ENCODE results near the gene ALOX15B.
"Not testable (repeated sequence)": the region's sequence is repeated elsewhere in the genome, so short reads cannot be mapped to it uniquely, and the experiment has no call there.

ALOX15B gene

GRCh38 chr17:8044819-8045810 is 6.3 kb downstream of the ALOX15B start:
- peak; percentile 24 for DNase-seq

DNA sequence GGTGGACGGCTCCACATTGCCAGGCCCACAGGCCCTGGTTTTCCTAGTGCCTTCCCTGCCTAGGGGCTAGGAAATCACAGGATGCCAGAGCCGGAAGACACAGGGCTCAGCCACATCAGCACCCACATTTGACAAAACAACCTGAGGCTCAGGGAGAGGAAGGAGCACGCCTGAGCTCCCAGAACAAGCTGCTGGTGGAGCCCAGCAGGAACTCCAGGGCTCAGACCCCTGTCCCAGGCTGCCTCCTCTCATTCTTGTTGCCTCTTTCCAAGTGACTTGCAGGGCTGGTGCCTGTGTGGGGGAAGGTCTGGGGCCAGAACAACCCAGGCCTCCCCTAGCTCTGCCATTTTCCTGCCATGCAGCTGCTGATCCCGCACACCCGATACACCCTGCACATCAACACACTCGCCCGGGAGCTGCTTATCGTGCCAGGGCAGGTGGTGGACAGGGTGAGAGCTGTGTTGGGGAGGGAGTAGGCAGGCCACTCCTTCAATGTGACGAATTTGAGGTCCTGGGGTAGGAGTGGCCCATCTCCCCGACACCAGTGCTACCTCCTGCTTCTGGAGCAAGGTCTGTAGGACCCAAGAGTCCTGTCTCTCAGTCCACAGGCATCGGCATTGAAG is 7.6 kb downstream of the ALOX15B start:
- peak; percentile 36 for DNase-seq

GRCh38 chr17:8046929-8047768 is 8.3 kb downstream of the ALOX15B start:
- DNase-seq: no peak

DNA sequence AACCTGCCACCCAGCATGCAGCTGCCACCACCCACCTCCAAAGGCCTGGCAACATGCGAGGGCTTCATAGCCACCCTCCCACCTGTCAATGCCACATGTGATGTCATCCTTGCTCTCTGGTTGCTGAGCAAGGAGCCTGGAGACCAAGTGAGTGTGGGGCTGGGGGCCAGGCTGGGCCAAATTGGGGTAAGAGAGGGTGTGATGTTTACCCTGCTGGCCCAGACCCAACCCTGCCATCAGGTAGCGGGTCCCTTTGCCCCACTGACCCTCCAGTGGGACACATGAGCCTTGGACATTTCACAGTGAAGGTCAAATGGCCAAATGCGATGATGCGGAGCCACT is 8.9 kb downstream of the ALOX15B start:
- DNase-seq: no peak

DNA sequence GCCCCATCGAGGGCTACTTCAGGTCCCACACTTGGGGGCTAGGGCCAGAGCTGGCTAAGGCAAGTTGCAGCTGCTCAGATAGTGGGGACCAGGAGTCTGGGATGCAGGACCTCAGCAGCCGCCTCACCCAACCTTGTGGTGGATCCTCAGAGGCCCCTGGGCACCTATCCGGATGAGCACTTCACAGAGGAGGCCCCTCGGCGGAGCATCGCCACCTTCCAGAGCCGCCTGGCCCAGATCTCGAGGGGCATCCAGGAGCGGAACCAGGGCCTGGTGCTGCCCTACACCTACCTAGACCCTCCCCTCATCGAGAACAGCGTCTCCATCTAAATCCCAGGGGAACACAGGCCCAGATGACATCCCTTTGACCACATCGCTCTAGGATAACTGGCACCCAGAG is 9.4 kb downstream of the ALOX15B start:
- peak; percentile 34 for DNase-seq

GRCh38 chr17:8048736-8049135 is 9.9 kb downstream of the ALOX15B start:
- DNase-seq: peak; percentile 11

- no peak for DNase-seq
Observed at GRCh38 chr17:8051831-8052230, 13.0 kb downstream of the ALOX15B start.

- no peak for DNase-seq
Observed at GRCh38 chr17:8052256-8053252, 13.7 kb downstream of the ALOX15B start.

GRCh38 chr17:8053600-8053999 is 14.7 kb downstream of the ALOX15B start:
- no peak for DNase-seq

- DNase-seq: no peak
Observed at GRCh38 chr17:8055851-8056231, 17.0 kb downstream of the ALOX15B start.

- DNase-seq: no peak
Observed at GRCh38 chr17:8056232-8056975, 17.5 kb downstream of the ALOX15B start.

- DNase-seq: no peak
Observed at GRCh38 chr17:8056976-8057625, 18.2 kb downstream of the ALOX15B start.

DNA sequence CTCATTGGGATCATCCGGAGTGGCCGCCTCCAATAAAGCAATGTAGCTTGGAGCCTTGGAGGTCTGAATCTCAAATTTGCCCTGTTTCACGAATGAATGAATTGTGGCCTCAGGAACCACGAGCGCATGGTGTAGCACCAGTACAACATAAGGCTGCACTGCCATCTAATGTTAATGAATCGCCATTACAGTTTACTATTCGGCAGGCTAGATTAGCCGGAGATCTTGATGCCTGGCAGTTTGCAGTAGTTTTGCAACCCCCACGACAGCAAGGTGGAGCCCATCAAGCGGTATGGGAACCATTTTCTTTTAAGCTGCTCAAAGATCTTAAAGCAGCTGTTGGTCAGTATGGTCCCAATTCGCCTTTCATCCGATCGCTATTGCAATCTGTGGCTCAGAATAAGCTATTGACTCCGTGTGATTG is 18.8 kb downstream of the ALOX15B start:
- DNase-seq: no peak

- DNase-seq: no peak
Observed at GRCh38 chr17:8059131-8059530, 20.3 kb downstream of the ALOX15B start.

DNA sequence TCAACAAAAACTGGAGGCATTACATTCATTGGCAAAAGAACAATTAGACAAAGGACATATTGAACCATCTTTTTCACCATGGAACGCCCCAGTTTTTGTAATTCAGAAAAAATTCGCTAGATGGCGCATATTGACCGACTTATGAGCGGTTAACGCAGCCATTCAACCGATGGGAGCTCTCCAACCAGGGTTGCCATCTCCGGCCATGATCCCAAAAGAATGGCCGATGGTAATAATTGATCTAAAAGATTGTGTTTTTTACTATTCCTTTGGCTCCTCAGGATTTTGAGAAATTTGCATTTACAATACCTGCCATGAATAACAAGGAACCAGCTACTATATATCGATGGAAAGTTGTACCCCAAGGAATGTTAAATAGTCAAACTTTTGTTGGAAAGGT is 21.4 kb downstream of the ALOX15B start:
- DNase-seq: no peak

DNA sequence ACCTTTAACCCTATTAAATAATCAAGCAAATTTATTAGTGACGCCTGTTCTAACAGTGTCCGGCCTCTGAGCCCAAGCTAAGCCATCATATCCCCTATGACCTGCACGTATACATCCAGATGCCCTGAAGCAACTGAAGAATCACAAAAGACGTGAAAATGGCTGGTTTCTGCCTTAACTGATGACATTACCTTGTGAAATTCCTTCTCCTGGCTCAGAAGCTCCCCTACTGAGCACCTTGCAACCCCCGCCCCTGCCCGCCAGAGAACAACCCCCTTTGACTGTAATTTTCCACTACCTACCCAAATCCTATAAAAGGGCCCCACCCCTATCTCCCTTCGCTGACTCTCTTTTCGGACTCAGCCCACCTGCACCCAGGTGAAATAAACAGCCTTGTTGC is 23.0 kb downstream of the ALOX15B start:
- not testable (repeated sequence) for DNase-seq

GRCh38 chr17:8062435-8062806 is 23.6 kb downstream of the ALOX15B start:
- no peak for DNase-seq

- DNase-seq: no peak
Observed at GRCh38 chr17:8062807-8063483, 24.1 kb downstream of the ALOX15B start.

DNA sequence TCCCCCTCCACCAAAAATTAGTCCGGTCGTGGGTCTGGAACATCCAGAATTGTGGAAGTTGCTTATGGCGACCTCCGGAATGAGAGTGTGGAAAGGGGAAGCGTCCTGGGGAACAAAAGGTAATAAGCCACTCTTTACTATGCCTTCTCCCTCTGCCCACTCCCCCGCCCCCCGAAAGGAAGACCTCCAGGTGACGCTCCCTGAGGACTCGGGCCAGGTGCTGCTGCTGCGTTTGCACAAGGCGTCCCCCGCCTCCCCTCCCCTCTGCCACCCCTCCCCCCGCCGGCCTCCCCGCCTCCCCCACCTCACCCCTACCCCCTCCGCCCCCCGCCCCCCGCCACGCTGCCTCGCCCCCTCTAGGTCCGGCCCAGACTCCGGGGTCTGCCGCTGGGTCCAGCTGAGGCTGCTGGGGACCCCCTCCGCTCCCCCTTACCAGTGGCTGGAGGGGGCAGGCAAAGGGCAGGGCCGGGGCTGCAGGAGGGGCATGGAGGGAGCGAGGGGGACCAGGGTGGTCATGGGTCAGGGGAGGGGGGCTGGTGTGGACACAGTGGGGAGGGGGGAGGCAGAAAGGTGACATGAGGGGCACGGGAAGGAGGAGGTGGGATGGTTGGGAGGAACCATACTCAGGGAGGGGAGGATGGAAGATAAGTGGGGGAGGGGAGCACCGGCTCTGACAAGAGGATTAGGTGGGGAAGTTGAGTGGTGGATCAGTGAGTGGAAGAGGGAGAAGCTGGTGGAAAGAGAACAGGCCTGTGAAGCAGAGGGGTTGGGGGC is 25.1 kb downstream of the ALOX15B start:
- DNase-seq: no peak

Measured in right forelimb (tissue), 1 donor.